C1 segment of cervical spinal cord (tissue), 14 donors: ENCODE measurements around the gene TTI1.

Experiments
- DNase-seq, 14 donors: peaks; one replicate each; lab custom pipeline; 2025; lab: John Stamatoyannopoulos, UW

Gene TTI1

DNA sequence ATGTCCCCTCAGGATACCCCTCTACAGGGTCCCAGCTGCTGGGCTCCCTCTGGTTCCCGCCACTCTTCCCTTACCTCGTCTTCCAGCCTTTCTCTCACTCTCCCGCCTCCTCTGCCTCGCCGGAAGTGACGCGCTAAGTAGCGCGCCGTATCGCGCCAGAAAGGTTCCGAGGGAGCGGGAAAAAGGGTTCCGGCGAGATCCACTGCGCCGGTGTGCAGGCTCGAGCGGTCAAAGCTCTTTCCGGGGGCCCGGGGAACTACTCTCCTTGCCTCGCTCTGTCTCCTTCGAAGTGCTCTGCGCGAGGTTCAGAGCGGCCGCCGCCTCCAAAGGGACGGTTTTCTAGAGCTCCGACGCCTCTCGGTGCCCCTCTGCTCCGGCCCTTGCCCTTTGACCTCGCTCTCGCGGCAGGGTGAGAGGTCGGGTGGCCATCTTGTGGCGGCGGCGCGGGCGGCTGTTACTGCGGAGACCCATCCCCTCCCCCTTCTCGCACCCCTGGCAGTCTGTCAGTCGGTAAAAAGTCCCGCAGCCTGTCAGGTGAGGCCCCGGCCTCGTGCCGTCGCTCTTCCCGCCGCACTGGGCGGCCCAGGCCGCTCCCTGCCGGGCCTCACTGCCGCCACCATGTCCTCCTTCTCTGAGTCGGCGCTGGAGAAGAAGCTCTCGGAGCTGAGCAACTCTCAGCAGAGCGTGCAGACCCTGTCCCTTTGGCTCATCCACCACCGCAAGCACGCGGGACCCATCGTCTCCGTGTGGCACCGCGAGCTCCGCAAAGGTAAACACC lies at the start of gene TTI1, which contains the start of gene RPRD1B:
Gene TTI1 (minus strand): TSS at position 127 of the 778 bp plus-strand sequence. CDS start 19,640 bp downstream, outside the sequence.
Gene RPRD1B (plus strand): TSS at position 417 of the 778 bp plus-strand sequence. CDS start 202 bp downstream, at position 619.
- peak; percentile 35 to 99 (median 92) for DNase-seq

DNA sequence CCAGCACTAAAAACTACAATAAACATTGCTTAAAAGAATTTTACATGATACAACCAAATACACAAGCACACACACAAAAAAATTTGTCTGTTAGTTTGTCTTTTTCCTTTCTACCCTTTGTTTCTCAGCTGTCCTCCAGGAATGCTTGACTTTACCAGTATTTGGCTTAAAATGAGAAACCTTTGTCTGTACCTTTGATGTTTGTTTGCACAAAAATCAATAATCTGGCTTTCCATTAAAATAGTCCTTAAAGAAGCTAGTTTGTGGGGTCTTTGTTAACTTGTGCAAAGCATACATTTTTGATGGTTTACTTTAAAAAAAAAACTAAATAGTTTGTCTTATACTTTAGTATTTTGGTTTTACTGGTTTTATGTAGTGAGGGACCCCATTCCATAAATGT lies 49.6 kb upstream of the TTI1 start:
- no peak for DNase-seq

DNA sequence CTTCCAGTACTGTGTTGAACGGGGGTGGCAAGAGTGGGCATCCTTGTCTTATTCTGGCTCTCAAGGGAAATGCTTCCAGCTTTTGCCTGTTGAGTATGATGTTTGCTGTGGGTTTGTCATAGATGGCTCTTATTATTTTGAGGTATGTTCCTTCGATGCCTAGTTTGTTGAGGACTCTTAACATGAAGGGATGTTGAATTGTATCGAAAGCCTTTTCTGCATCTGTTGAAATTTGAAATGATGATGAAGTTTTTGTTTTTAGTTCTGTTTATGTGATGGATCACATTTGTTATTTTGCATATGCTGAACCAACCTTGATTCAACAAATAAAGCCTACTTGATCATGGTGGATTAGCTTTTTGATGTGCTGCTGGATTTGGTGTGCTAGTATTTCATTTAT lies 48.3 kb upstream of the TTI1 start:
- DNase-seq = no peak

DNA sequence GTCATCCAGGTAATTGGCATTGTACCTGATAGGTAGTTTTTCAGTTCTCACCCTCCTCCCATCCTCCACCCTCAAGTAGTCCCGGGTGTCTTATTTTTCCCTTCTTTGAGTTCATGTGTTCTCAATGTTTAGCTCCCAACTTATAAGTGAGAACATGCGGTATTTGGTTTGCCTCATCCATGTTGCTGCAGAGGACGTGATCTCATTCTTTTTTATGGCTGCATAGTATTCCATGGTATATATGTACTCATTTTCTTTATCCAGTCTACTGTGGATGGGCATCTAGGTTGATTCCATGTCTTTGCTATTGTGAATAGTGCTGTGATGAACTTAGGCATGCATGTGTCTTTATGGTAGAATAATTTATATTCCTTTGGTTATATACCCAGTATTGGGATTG lies 46.1 kb upstream of the TTI1 start:
- DNase-seq = no peak

DNA sequence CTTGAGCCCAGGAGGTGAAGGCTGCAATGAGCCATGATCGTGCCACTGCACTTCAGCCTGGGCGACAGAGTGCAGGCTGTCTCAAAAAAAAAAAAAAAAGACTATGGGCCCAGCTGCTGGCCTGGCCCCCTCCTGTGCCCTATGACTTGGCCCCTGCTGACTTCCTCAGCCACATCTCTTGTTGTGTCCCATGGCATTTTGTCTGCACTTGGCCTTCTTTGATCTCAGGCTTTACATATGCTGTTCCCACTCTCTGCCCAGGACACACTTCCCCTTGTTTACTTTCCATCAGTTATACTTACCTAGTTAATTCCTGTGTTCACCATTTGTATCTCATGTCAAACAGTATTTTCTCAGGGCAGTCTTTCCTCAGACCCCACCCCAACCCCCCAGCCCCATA lies 44.8 kb upstream of the TTI1 start:
- no peak for DNase-seq

DNA sequence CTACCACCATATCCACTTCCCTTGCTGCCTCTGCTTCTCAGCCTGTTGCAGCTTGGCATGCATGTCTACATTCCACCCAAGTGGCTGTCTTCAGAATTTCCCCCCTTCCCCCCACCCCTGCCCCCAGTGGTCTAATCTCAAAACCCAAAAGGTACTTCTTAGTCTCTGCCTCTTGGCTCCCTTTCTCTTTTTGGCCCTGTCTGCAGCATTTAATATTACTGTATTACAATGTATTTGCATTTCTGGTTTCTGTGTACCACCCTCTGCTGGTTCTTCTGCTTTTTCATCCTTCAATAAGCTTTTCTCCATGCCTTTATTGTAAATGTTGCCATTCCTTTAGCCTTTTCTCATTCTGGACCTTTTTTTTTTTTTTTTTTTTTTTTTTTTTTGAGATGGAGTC lies 43.3 kb upstream of the TTI1 start:
- DNase-seq = no peak

DNA sequence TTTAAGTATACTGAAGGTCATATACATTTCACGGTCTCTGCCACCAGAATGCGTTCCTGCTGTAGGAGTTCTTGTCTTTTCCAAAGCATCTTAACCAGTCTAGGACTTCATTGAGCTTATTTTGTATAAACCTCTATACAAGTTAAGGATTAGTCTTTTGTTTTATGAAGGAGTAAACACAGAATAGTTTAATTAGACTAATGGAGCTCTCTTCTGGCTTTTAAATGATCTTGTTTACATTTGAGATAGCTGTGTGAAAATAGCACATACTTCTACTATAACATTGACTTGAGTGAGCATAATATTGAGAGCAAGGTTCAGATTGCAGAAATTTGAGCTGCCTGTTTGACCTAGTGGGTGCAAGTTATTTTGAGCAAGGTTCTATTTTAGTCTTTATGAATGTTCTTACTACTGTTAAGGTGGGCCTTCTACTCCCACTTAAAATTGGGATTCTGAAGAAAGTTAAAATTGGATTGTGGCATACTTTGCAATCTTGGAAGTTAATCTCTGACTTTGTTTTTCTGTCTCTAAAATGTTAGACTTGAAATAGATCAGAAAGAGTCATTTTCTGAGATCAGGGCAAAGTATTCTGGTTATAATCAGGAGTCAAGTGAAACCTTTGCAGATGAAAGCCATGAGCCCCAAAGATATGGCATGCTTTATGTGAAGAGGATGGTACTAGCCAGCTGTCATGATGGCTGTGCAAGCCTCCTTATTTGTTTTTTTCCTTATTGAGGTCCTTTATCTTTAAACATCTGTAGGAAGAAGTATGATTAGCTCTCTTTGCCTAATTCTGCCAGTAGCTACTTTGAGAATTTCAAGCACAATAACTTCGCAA lies 42.1 kb upstream of the TTI1 start:
- DNase-seq = no peak

DNA sequence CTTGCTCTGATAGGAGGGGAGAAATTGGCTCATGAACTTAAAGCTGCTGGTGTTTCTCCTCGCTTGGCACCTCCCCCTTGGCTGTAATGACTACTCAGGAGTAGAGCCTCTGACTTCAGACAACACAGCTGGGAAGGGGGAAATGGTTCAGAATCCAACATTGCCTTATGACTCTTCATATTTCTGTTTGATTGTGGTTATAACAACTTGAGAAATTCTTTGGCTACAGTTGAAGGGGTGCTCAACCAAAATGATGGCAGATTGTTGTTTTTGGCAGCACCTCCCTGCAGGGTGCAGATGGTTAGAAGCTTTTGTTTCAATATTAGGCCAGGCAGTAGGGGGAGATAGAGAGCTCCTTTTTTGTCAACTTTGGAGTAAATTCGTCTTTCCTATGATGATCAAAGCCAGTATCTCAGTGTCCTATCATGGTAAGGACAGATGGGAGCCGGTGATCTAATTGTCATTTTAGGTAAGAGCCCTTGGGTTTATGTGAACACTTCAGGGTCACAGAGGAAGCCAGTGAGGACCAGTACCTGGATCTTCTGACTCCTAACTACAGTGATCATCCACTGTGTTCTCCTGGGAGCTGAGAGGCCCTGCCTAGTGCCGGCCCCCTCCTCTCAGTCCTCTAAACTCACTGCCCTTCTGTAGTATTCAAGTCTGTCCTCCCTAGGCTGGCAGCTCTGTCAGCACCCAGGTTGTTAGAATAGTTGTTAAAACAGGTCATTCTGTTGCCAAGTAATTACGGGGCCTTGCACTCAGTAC lies 40.2 kb upstream of the TTI1 start:
- peak in 2 of 14 donors; percentile 15 to 27 for DNase-seq

DNA sequence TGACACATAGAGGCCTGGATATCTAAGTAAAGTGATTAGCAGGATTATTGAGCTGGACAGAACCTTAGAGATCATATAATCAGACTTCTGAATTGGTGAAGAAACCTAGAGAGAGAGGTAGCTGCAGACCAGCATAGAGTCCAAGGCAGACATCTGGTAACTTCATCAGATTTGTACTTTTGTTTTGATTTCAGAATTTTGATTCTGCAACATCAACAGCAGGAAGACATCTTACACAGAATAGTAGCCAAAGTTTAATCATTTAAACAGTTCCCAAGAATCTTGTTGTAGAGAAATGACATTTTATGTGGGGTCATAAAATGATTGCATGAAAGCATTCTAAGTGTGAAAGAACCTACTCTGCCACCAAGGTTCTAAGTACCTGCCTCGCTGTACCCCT lies 39.6 kb upstream of the TTI1 start:
- no peak for DNase-seq

DNA sequence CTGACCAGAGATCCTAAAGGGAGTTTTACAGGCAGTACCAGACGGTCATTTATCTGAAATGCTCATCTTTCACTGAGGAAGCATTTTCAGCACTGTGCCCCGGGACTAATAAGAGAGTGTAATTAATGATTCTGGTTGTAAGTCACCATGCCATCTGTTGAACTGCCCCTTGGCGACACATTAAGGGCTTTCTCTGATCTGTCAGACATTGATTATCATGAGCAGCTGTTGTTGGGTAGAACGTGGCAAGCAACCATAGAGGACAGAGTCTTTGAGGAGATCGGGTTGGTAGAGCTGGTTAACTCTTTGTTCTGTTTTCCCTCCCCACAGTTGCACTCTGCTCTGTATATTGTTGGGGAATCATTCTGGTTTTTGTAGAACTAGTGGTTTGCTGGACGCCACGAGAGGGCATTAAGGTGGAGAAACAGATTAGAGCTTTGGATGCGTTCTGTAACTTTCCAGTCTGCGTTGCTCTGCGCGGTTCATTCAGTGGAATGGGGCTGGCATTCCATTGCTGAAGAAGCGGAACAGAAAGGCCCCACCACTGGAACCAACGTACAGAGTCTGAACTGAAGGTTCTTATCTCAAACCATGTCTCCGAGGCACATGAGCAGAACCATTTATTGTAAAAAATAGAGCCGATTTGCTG lies 34.6 kb upstream of the TTI1 start:
- DNase-seq = no peak

DNA sequence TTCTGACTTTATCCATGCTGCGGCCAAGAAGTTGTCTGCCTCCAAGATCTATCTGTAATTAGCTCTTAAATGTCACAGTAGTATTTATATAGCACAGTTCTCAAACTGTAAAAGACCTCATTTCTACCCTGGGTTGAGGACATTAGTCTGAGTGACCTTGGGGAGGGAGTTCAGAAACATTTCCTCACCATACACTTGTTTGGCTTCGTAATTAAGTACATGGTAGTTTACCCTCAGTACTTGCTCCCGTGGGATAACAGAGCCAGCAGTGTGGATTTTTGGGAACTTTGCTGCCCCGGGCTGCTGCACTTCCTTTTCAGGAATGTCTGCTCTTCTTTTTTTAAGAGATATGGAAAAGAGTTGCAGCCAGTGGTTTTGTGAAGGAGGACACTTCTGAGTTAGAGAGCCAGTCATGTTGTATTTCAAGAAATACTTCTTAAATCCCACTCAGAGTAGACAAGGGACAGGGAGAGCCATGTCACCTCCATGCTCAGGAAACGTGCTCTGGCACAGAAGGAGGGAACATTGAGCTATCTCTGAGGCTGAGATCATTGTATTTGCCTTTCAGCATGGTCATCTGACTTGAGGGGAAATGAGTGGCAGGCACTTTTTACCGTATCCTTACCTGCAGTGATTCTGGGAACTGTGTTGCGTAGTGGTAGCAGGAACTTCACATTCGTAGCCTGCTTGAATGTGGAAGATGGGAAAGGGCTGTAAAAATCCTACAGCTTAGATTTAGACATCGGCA lies 33.9 kb upstream of the TTI1 start:
- DNase-seq = no peak

DNA sequence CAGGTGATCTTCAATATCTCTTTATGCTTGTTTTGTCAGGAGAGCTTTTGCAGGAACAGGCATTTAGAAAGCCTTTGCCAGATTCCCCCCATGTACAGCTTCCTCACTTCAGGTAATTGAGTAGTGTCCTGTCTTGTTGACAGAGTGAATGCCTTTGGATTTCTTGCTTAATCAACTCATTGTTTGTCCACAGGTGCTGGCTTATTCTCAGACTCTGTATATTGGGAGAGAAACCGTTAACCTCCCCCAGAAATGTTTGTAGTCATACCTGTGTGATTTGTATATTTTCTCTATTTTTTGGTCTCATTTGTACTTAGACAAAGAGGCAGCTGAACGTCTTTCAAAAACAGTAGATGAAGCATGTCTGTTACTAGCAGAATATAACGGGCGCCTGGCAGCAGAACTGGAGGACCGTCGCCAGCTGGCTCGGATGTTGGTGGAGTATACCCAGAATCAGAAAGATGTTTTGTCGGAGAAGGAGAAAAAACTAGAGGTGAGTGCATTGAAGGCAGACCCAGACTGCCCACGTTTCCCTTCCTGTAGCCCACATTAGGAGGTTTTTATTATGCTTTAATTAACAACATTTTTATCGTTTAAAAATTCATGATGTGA lies 32.6 kb upstream of the TTI1 start:
- DNase-seq = peak in 3 of 14 donors; percentile 2 to 49 (median 11)

DNA sequence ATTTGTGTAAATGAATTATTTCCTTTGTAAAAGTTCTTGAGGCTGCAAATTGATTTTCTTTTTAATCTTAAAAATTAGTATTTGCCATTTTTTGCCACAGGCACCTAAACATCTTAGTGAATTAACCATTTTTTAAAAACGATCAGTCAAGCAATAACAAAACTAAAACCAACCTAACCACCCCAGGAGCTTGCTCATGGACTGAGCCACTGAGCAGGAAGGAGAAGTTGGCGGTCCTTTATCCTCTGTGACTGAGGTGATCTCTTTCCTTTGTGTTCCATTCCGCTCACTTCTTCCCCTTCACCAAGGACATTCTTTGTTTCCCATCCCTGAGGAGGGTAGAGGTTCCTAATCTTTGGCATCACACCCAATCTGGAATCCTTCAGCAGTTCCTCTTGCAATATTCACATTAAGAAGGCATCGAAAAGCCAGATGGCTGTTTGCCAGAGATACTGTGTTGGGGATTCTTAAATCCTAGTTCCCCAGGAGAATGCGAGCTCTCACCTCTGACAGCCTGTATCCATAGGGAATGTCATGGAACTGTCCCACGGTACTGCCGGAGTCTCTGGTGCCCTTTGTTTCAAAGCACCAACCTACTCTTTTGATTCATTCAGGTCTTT lies 30.8 kb upstream of the TTI1 start:
- no peak for DNase-seq

DNA sequence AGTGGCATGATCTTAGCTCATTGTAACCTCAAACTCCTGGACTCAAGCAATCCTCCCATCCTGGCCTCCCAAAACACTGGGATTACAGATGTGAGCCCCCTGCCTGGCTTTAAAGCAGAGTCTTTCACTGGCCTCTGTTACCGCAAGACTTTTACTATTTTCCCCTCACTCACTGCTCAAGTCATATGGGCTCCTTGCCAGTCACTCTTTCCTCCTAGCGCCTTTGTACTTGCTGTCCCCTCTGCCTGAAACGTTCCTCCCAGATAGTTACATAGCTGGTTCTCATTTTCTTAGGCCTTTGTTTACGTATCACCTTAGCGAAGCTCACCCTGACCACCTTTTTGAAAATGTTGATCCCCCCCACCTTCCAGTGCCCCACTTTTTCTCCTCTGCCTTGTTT lies 29.6 kb upstream of the TTI1 start:
- no peak for DNase-seq

DNA sequence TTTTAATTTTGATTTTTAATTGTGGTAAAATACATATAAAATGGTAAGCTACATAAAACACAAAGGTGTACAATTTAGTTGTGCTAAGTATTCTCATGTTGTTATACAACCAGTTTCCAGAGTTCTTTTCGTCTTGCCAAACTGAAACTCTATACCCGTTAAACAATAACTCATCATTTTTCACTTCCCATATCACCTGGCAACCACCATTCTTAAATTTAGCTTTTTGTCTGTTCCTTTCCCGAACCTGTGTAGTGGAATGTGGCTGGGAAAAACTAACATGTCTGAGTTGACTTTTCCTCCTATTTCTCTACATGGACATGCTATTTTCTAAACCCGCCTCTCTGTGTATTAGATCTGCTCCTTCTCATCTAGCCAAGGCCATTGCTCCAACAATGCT lies 27.9 kb upstream of the TTI1 start:
- DNase-seq = no peak

DNA sequence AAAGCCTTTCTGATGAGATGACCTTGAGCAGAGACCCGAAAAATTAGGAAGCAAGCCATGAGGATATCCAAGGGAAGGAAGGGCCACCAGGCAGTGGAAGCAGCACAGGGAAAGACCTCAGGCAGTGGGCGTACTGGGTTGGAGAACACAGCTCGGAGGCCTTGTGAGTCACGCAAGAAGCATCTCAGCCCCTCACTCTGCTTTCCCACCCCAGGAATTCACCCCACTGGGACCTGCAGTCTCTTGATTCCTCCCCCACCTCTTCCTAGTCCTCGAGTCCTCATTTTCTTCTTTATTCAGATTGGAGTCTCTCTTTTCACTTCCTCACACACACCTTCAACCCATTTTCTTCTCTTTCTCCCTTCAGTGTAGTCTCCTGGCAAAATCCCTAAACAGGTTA lies 27.3 kb upstream of the TTI1 start:
- DNase-seq = no peak

DNA sequence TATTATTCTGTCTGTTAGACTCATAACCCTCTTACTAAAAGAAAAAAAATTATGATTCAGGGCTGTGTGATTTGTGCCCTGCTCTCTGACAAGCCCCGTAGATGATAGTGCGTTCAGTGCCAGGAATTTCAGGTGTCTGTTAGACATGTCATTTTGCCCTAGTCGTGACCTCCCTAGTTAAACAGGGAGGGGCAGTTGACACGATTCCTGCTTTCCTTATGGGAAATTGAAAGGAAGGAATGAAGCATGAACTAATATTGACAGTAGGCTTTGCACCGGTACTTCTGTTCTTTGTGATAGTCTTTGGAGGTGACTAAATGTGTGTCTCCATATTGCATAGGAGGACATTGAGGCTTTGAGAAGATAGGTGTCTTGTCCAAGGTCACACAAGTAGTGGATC lies 26.6 kb upstream of the TTI1 start:
- DNase-seq = no peak

DNA sequence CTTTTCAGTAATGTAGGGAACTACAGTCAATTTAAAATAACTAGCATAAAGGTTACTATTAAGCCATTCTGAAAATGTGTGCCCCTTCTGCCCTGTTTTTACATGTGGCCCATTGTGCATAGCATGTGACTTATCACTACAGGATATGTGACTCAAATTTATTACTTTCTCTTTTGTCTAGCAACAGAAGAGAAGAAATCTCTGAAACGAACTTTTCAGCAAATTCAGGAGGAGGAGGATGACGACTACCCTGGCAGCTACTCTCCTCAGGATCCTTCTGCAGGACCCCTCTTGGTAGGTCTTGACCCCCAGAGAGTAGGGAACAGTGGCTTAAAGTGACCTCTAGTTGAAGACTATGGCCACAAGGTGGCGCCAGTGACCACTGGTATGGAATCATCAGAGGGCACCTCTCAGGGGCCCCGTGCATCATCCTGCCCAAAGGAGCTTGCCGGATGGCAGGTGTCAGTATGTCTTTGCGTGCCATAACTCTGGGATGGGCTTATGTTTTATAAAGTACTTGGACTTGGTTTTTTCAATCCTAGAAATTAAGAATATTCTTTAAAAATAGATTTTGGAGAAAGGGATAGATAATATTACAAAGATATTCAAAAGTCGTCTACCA lies 24.2 kb upstream of the TTI1 start:
- DNase-seq = peak in 13 of 14 donors; percentile 1 to 64 (median 28)

DNA sequence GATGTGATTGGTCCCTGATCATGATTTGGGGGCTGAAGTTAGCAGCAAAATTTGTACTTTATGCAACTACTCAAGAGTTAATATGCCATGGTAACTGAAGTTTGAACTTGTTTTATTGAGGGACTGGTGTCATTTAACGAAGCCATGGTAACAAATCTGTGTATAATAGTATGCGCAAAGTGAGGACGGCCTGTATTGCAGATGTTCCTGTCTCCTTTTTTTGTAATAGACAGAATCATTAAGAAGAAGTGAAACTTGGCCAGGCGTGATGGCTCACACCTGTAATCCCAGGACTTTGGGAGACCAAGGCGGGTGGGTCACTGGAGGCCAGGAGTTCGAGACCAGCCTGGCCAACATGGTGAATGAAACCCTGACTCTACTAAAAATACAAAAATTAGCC lies 22.6 kb upstream of the TTI1 start:
- no peak for DNase-seq
